Measurements from ENCODE around the gene RHEBL1. TPM values are rescaled to one million over a fixed set of nuclear protein-coding genes. Genes with fewer than 3 reads are reported as not detected.

RHEBL1 gene
- total and polyA plus RNA-seq, 2 of the 8 experiments (the other 6 are each of a cell fraction or from before 2014, with no cell fraction given), result 7.5 to 9.4 TPM

GRCh38 chr12:49032276-49032675, 37.5 kb downstream of the RHEBL1 start (continued):
- no peak for TF ChIP-seq CHD7 (IDR thresholded peaks at IDR 0.05; ENCODE audit: insufficient replicate concordance, low read length)
- TF ChIP-seq TEAD4 (IDR thresholded peaks at IDR 0.05; ENCODE audit: low read depth, low read length), result no peak
- no peak for TF ChIP-seq PHF8 (conservative IDR thresholded peaks at IDR 0.05; ENCODE audit: low read depth, low read length)
- TF ChIP-seq POLR2A (IDR thresholded peaks at IDR 0.05; ENCODE audit: control extremely low read depth in 1 of 2, low read depth in 2 of 2, low read length in 2 of 2), result no peak
- TF ChIP-seq E2F6 (IDR thresholded peaks at IDR 0.05), result no peak
- TF ChIP-seq EP300 (IDR thresholded peaks at IDR 0.05; ENCODE audit: borderline replicate concordance in 1 of 2, low read depth in 2 of 2, low read length in 2 of 2), result no peak
- TF ChIP-seq ASH2L (IDR thresholded peaks at IDR 0.05; ENCODE audit: low read length), result no peak
- no peak for TF ChIP-seq MAFK (IDR thresholded peaks at IDR 0.05; ENCODE audit: low read depth, low read length)
- TF ChIP-seq USF2 (IDR thresholded peaks at IDR 0.05; ENCODE audit: low read length), result no peak
- TF ChIP-seq CBX8 (IDR thresholded peaks at IDR 0.05; ENCODE audit: borderline replicate concordance, low read depth, low read length), result no peak
- TF ChIP-seq CHD2 (IDR thresholded peaks at IDR 0.05; ENCODE audit: low read length), result no peak

Data from H1 (cell line).